ENCODE data around the gene SKAP1.

SKAP1 gene

DNA sequence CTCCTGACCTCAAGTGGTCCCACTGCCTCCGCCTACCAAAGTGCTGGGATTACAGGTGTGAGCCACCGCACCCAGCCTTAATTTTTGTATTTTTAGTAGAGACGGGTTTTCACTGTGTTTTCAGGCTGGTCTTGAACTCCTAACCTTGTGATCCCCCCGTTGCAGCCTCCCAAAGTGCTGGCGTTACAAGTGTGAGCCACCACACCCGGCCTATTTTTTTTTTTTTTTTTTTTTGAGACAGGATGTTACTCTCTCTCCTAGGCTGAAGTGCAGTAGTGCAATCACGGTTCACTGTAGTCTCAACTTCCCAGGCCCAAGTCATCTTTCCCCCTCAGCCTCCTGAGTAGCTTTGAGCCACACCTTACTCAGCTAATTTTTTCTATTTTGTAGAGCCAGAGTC lies 325.6 kb downstream of the SKAP1 start:
- Histone ChIP-seq H4K20me1 (ENCODE audit: low read depth, low read length) (no peaks in the 10 kb centered on the region), H3K36me3 (ENCODE audit: low read length) (no peaks in the 10 kb centered on the region), H3K4me2 (ENCODE audit: low read depth, low read length, poor library complexity, severe bottlenecking) (no peak overlapping the region), H3K79me2 (ENCODE audit: insufficient read depth, low read length) (peaks cover 33% of the 10 kb centered on the region), H3K9me3 (ENCODE audit: insufficient read depth, low read length) (peaks cover 8% of the 10 kb centered on the region; the same call in 1 of the 2 replicates), H3K9ac (ENCODE audit: low read length) (no peak overlapping the region), H3K9me2 (replicated peaks; ENCODE audit: insufficient read depth, low read length) (no peaks in the 10 kb centered on the region), H3K4me3 (ENCODE audit: insufficient read depth, low read length, poor library complexity, severe bottlenecking) (no peak overlapping the region), H3F3A (ENCODE audit: insufficient read depth) (peaks cover 10% of the 10 kb centered on the region), H2AFZ (ENCODE audit: low read depth, low read length, severe bottlenecking) (no peak overlapping the region), H3K27me3 (ENCODE audit: low read length) (no peaks in the 10 kb centered on the region), H3K27ac (ENCODE audit: low read depth, low read length) (no peak overlapping the region)
- TF ChIP-seq, protein P1, sequence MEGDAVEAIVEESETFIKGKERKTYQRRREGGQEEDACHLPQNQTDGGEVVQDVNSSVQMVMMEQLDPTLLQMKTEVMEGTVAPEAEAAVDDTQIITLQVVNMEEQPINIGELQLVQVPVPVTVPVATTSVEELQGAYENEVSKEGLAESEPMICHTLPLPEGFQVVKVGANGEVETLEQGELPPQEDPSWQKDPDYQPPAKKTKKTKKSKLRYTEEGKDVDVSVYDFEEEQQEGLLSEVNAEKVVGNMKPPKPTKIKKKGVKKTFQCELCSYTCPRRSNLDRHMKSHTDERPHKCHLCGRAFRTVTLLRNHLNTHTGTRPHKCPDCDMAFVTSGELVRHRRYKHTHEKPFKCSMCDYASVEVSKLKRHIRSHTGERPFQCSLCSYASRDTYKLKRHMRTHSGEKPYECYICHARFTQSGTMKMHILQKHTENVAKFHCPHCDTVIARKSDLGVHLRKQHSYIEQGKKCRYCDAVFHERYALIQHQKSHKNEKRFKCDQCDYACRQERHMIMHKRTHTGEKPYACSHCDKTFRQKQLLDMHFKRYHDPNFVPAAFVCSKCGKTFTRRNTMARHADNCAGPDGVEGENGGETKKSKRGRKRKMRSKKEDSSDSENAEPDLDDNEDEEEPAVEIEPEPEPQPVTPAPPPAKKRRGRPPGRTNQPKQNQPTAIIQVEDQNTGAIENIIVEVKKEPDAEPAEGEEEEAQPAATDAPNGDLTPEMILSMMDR (IDR thresholded peaks at IDR 0.05; ENCODE audit: insufficient read depth, low read length, poor library complexity, severe bottlenecking) = no peak
- no peak for TF ChIP-seq EZH2phosphoT487 (conservative IDR thresholded peaks at IDR 0.05; ENCODE audit: low read length)

DNA sequence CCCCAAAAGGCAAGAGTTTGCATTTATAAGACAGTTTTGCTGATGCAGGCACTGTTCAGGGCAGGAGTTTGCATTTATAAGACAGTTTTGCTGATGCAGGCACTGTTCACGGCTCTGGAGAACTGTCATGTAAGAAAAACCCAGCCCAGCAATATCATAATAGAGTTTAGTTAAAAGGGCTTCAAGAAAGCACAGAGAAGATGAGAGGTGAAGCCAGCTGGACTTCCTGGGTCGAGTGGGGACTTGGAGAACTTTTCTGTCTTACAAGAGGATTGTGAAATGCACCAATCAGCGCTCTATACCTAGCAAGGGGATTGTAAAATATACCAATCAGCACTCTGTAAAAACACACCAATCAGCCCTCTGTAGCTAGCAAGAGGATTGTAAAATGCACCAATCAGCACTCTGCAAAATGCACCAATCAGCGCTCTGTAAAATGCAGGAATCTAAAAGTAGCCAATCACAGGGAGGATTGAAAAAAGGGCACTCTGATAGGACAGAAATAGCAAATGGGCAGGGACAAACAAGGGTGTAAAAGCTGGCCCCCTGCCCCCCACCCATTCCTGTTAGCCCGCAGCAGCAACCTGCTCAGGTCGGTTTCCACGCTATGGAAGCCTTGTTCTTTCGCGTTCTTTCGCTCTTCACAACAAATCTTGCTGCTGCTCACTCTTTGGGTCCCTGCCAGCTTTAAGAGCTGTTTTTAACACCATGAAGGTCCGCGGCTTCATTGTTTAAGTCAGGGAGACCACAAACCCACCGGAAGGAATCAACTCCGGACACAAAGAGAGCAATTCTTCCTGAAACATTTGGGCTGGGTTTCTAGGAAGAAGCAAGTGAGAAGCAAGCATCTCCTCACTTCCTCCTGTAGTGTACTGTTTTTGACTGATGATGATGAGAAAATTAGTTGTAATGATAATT lies 327.0 kb downstream of the SKAP1 start:
- Histone ChIP-seq H3K27me3 (ENCODE audit: low read length) (no peaks in the 10 kb centered on the region), H3K4me2 (ENCODE audit: low read depth, low read length, poor library complexity, severe bottlenecking) (no peak overlapping the region), H4K20me1 (ENCODE audit: low read depth, low read length) (no peaks in the 10 kb centered on the region; the same call in 1 of the 2 replicates), H3K4me3 (ENCODE audit: insufficient read depth, low read length, poor library complexity, severe bottlenecking) (no peak overlapping the region), H3K79me2 (ENCODE audit: insufficient read depth, low read length) (peaks cover 34% of the 10 kb centered on the region), H3F3A (ENCODE audit: insufficient read depth) (peaks cover 12% of the 10 kb centered on the region), H3K9me3 (ENCODE audit: insufficient read depth, low read length) (peaks cover 8% of the 10 kb centered on the region; the same call in 1 of the 2 replicates), H3K36me3 (ENCODE audit: low read length) (no peaks in the 10 kb centered on the region), H3K27ac (ENCODE audit: low read depth, low read length) (no peak overlapping the region), H3K9ac (ENCODE audit: low read length) (no peak overlapping the region), H3K9me2 (replicated peaks; ENCODE audit: insufficient read depth, low read length) (no peaks in the 10 kb centered on the region), H2AFZ (ENCODE audit: low read depth, low read length, severe bottlenecking) (peak overlapping the region; percentile 35)
- no peak for TF ChIP-seq EZH2phosphoT487 (conservative IDR thresholded peaks at IDR 0.05; ENCODE audit: low read length)
- TF ChIP-seq, protein P1 (IDR thresholded peaks at IDR 0.05; ENCODE audit: insufficient read depth, low read length, poor library complexity, severe bottlenecking) = no peak

DNA sequence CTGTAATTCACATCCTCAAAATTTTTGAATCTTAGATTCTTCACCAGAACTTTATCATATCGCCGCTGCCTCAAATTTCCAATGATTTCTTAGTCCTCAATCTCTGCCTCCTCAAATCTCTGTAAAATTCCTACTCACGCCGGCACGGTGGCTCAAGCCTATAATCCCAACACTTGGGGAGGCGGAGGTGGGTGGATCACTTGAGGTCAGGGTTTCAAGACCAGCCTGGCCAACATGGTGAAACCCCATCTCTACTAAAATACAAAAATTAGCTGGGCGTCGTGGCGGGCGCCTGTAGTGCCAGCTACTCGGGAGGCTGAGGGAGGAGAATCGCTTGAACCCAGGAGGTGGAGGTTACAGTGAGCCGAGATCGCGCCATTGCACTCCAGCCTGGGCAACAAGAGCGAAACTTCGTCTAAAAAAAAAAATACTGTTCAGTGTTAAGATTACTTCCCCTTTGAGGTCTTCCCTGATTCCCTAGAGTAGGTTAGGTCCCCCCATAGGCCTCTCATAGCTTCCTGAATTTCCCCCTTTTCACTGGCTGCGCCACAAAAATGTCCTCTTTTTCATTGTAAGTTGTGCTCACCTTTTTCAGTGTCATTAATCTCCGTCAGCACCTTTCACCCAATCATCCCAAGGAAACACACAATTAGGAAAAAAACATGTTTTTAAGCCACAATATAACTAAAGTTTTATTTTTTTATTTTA lies 327.8 kb downstream of the SKAP1 start:
- Histone ChIP-seq H3K27ac (ENCODE audit: low read depth, low read length) (peak overlapping the region; percentile 65; the same call in 1 of the 2 replicates), H3K9ac (ENCODE audit: low read length) (no peak overlapping the region), H2AFZ (ENCODE audit: low read depth, low read length, severe bottlenecking) (peak overlapping the region; percentile 35), H3K9me3 (ENCODE audit: insufficient read depth, low read length) (peaks cover 8% of the 10 kb centered on the region; the same call in 1 of the 2 replicates), H3K9me2 (replicated peaks; ENCODE audit: insufficient read depth, low read length) (no peaks in the 10 kb centered on the region), H3K79me2 (ENCODE audit: insufficient read depth, low read length) (peaks cover 39% of the 10 kb centered on the region), H4K20me1 (ENCODE audit: low read depth, low read length) (peaks cover 5% of the 10 kb centered on the region; the same call in 1 of the 2 replicates), H3K27me3 (ENCODE audit: low read length) (no peaks in the 10 kb centered on the region), H3K4me2 (ENCODE audit: low read depth, low read length, poor library complexity, severe bottlenecking) (peak overlapping the region; percentile 96), H3F3A (ENCODE audit: insufficient read depth) (peaks cover 19% of the 10 kb centered on the region), H3K36me3 (ENCODE audit: low read length) (no peaks in the 10 kb centered on the region), H3K4me3 (ENCODE audit: insufficient read depth, low read length, poor library complexity, severe bottlenecking) (peak overlapping the region; percentile 27)
- TF ChIP-seq, protein P1 (IDR thresholded peaks at IDR 0.05; ENCODE audit: insufficient read depth, low read length, poor library complexity, severe bottlenecking) = no peak
- TF ChIP-seq EZH2phosphoT487 (conservative IDR thresholded peaks at IDR 0.05; ENCODE audit: low read length) = no peak

Data from SU-DHL-6 (cell line).